K562 (cell line): ENCODE measurements around the gene PIN1. TPM values are rescaled to one million over a fixed set of nuclear protein-coding genes. Genes with fewer than 3 reads are reported as not detected.

Experiments
- ELK1 ChIP-seq: sonication (generic); formaldehyde crosslinking; IDR thresholded peaks from 2 replicates; pipeline ENCODE4 v1.8.1; 2022; ENCODE audit warnings: missing genetic modification reagents
- FOXK1 ChIP-seq: sonication (generic); formaldehyde crosslinking; IDR thresholded peaks from 2 replicates; pipeline ENCODE4 v1.8.0; 2022; ENCODE audit warnings: missing genetic modification reagents, mild to moderate bottlenecking, borderline replicate concordance
- HMG20A ChIP-seq: fragments of 450-650 bp; formaldehyde crosslinking; conservative IDR thresholded peaks from 2 replicates; pipeline ENCODE4 v1.4.0; 2020; ENCODE audit warnings: mild to moderate bottlenecking, mixed read lengths
- LCOR ChIP-seq: sonication (generic); formaldehyde crosslinking; IDR thresholded peaks from 2 replicates; pipeline ENCODE4 v1.8.0; 2022; ENCODE audit warnings: mild to moderate bottlenecking, missing genetic modification reagents
- MIER1 ChIP-seq: fragments of 450-650 bp; IDR thresholded peaks from 2 replicates; pipeline ENCODE4 v1.6.1; 2016; ENCODE audit warnings: antibody characterized with exemption, mild to moderate bottlenecking, low read depth
- MLX ChIP-seq, 2 experiments: fragments of 450-650 bp in 1 of 2; sonication (generic) in 1 of 2; formaldehyde crosslinking; conservative IDR thresholded peaks; 2 replicates each; pipeline versions ENCODE4 v1.4.0 to v1.8.1; 2020 to 2022; ENCODE audit warnings: mild to moderate bottlenecking in 1 of 2, missing genetic modification reagents in 1 of 2
- NR4A1 ChIP-seq, 2 experiments: fragments of 250-450 bp in 1 of 2; fragments of 450-650 bp in 1 of 2; sonication (Bioruptor Pico) in 1 of 2; IDR thresholded peaks; 2 replicates each; pipeline versions ENCODE4 v1.4.0 to v1.6.1; 2016 to 2020; ENCODE audit warnings: mild to moderate bottlenecking in 2 of 2, missing compliant biosample characterization in 1 of 2, missing genetic modification characterization in 1 of 2, moderate library complexity in 1 of 2
- PRPF4 ChIP-seq: fragments of 200-400 bp; formaldehyde crosslinking; IDR thresholded peaks from one replicate; pipeline ENCODE4 v1.6.1; 2017; ENCODE audit warnings: low read length, low read depth, mild to moderate bottlenecking; ENCODE audit not compliant: insufficient read depth, poor library complexity, severe bottlenecking
- SOX6 ChIP-seq: fragments of 450-650 bp; IDR thresholded peaks from 2 replicates; pipeline ENCODE4 v1.6.1; 2014; ENCODE audit warnings: mild to moderate bottlenecking
- TOE1 ChIP-seq, 2 experiments: fragments of 450-650 bp in 1 of 2; sonication (generic) in 1 of 2; formaldehyde crosslinking in 1 of 2; IDR thresholded peaks; 2 replicates each; pipeline versions ENCODE4 v1.7.1 to v1.8.0; 2016 to 2022; ENCODE audit warnings: borderline replicate concordance in 2 of 2, mild to moderate bottlenecking in 2 of 2, antibody characterized with exemption in 1 of 2, inconsistent platforms in 1 of 2, low read depth in 1 of 2, missing genetic modification reagents in 1 of 2, moderate library complexity in 1 of 2
- TRIM24 ChIP-seq, 2 experiments: fragments of 450-650 bp; IDR thresholded peaks; 2 replicates each; pipeline ENCODE4 v1.6.1; 2016
- ZBTB33 ChIP-seq: sonication (generic); formaldehyde crosslinking; IDR thresholded peaks from 2 replicates; pipeline ENCODE4 v1.8.1; 2023; ENCODE audit warnings: mild to moderate bottlenecking, missing genetic modification reagents
- ZBTB7A ChIP-seq: IDR thresholded peaks from 2 replicates; pipeline ENCODE4 v1.6.1; 2011; ENCODE audit warnings: low read depth, mild to moderate bottlenecking, low read length, moderate library complexity, borderline replicate concordance; ENCODE audit not compliant: control insufficient read depth
- ZC3H8 ChIP-seq: fragments of 450-650 bp; IDR thresholded peaks from 2 replicates; pipeline ENCODE4 v1.6.1; 2017
- ZNF274 ChIP-seq: IDR thresholded peaks from 2 replicates; pipeline ENCODE4 v1.6.1; 2011; ENCODE audit warnings: low read depth, mild to moderate bottlenecking, low read length, moderate library complexity, borderline replicate concordance
- ZNF717 ChIP-seq: fragments of 250-450 bp; sonication (Bioruptor Pico); IDR thresholded peaks from 2 replicates; pipeline ENCODE4 v1.5.0; 2021
- polyA plus RNA-seq, 8 experiments: library from polyadenylated mRNA; depleted of rRNA in 4 of 8; stranded (reverse) in 5 of 8; unstranded in 3 of 8; fragments of >200 nt; fragmentation: Nextera tagmentation in 2 of 8; fragmentation: Illumina TruSeq in 1 of 8; extraction: Ambion mirVana in 2 of 8; extraction: Trizol in 1 of 8; gene quantifications; 2 replicates each; pipeline versions ENCODE4 v1.2.1 to v1.2.3, GENCODE V29; 2011 to 2014; ENCODE audit warnings: inconsistent platforms in 1 of 8, missing spikeins in 1 of 8
- total RNA-seq, 7 experiments: library from RNA; depleted of rRNA in 6 of 7; stranded (reverse); fragments of >200 nt in 6 of 7; fragmentation: Illumina TruSeq in 2 of 7; extraction: Trizol in 2 of 7; gene quantifications; 2 replicates each; pipeline versions ENCODE4 v1.2.1 to v1.2.3, GENCODE V29; 2011 to 2021; ENCODE audit warnings: low replicate concordance in 1 of 7
- TF ChIP-seq, protein P1 (sequence below): fragments of 250-450 bp; sonication (Bioruptor Pico); IDR thresholded peaks from 2 replicates; pipeline ENCODE4 v1.8.0; 2022; ENCODE audit warnings: moderate library complexity, mild to moderate bottlenecking, inconsistent platforms
- TF ChIP-seq, protein P2 (sequence below): fragments of 450-650 bp; IDR thresholded peaks from 2 replicates; pipeline ENCODE4 v1.7.1; 2018; ENCODE audit warnings: mild to moderate bottlenecking, low read depth; ENCODE audit not compliant: partially characterized antibody

PIN1 gene
- total and polyA plus RNA-seq, 9 of the 15 experiments (the other 6 are each of a cell fraction or from before 2014, with no cell fraction given), result 1.6 to 178 (median 42.5) TPM

GRCh38 chr19:9818734-9819595 lies 16.2 kb upstream of the PIN1 start, which contains the start of gene FBXL12 (continued):
- TF ChIP-seq MLX (CRISPR knock-in tag; conservative IDR thresholded peaks at IDR 0.05) (no peak), SOX6 (no peak), HMG20A (CRISPR knock-in tag) (no peak), ELK1 (no peak), NR4A1 (CRISPR knock-in tag; IDR thresholded peaks at IDR 0.05) (no peak), NR4A1 (tag; IDR thresholded peaks at IDR 0.05) (no peak), FOXK1 (CRISPR knock-in tag) (no peak), LCOR (CRISPR knock-in tag) (peak; percentile 81), ZBTB33 (no peak), ZNF274 (no peak), PRPF4 (no peak), MIER1 (no peak), ZNF717 (CRISPR knock-in tag) (no peak), TOE1 (IDR thresholded peaks at IDR 0.05; ENCODE audit: borderline replicate concordance) (0 out of 2 replicates have a peak, but pooled peaks have one; percentile 69), TOE1 (CRISPR knock-in tag; IDR thresholded peaks at IDR 0.05; ENCODE audit: borderline replicate concordance, low read depth) (no peak; the same call in 1 of the 2 replicates), TRIM24 (IDR thresholded peaks at IDR 0.05) (no peak), ZBTB7A (peak; percentile 94), ZC3H8 (no peak)
- TF ChIP-seq, protein P1, sequence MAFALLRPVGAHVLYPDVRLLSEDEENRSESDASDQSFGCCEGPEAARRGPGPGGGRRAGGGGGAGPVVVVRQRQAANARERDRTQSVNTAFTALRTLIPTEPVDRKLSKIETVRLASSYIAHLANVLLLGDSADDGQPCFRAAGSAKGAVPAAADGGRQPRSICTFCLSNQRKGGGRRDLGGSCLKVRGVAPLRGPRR (CRISPR knock-in tag), result no peak
- TF ChIP-seq, protein P2, sequence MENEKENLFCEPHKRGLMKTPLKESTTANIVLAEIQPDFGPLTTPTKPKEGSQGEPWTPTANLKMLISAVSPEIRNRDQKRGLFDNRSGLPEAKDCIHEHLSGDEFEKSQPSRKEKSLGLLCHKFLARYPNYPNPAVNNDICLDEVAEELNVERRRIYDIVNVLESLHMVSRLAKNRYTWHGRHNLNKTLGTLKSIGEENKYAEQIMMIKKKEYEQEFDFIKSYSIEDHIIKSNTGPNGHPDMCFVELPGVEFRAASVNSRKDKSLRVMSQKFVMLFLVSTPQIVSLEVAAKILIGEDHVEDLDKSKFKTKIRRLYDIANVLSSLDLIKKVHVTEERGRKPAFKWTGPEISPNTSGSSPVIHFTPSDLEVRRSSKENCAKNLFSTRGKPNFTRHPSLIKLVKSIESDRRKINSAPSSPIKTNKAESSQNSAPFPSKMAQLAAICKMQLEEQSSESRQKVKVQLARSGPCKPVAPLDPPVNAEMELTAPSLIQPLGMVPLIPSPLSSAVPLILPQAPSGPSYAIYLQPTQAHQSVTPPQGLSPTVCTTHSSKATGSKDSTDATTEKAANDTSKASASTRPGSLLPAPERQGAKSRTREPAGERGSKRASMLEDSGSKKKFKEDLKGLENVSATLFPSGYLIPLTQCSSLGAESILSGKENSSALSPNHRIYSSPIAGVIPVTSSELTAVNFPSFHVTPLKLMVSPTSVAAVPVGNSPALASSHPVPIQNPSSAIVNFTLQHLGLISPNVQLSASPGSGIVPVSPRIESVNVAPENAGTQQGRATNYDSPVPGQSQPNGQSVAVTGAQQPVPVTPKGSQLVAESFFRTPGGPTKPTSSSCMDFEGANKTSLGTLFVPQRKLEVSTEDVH, result peak; percentile 86
